Neuronal stem cell (in vitro differentiated cells): ENCODE data around the gene DMD.

Experiments used
- DNase-seq: peaks from one replicate; pipeline ENCODE4 v3.0.0-alpha.2; 2013; ENCODE audit warnings: low spot score
- H2AFZ ChIP-seq: one replicate; pipeline ENCODE4 v1.6.1; 2013; ENCODE audit warnings: mild to moderate bottlenecking, low read length, inconsistent platforms
- H2AK5ac ChIP-seq: 2 replicates; pipeline ENCODE4 v1.6.1; 2013; ENCODE audit warnings: low read depth, mild to moderate bottlenecking, inconsistent platforms, low read length, moderate library complexity, mixed read lengths
- H2BK120ac ChIP-seq: 2 replicates; pipeline ENCODE4 v1.6.1; 2013; ENCODE audit warnings: low read depth, mild to moderate bottlenecking, inconsistent platforms, low read length, moderate library complexity, mixed read lengths
- H2BK12ac ChIP-seq: one replicate; pipeline ENCODE4 v1.6.1; 2013; ENCODE audit warnings: low read length, inconsistent platforms
- H2BK15ac ChIP-seq: 2 replicates; pipeline ENCODE4 v1.6.1; 2013; ENCODE audit warnings: mild to moderate bottlenecking, low read length, inconsistent platforms, mixed read lengths
- H2BK5ac ChIP-seq: one replicate; pipeline ENCODE4 v1.6.1; 2013; ENCODE audit warnings: inconsistent platforms, mild to moderate bottlenecking, low read length, moderate library complexity
- H3K14ac ChIP-seq: one replicate; pipeline ENCODE4 v1.6.1; 2013; ENCODE audit warnings: low read length, inconsistent platforms
- H3K18ac ChIP-seq: 2 replicates; pipeline ENCODE4 v1.6.1; 2013; ENCODE audit warnings: low read length, inconsistent platforms
- H3K23ac ChIP-seq: 2 replicates; pipeline ENCODE4 v1.6.1; 2013; ENCODE audit warnings: low read depth, mild to moderate bottlenecking, mixed read lengths, low read length, inconsistent platforms; ENCODE audit not compliant: poor library complexity
- H3K27ac ChIP-seq: replicated peaks from 3 replicates; pipeline ENCODE4 v1.5.1; 2013; ENCODE audit warnings: low read length, inconsistent platforms
- H3K27me3 ChIP-seq, 3 experiments: 2 replicates each; pipeline ENCODE4 v1.6.1; 2013; ENCODE audit warnings: low read length in 3 of 3, mild to moderate bottlenecking in 2 of 3, inconsistent platforms in 1 of 3, low read depth in 1 of 3, mixed read lengths in 1 of 3, moderate library complexity in 1 of 3; ENCODE audit not compliant: control insufficient read depth in 3 of 3, insufficient read depth in 3 of 3
- H3K36me3 ChIP-seq, 2 donors: replicated peaks in 1 of 2; 2 replicates each; pipeline ENCODE4 v1.6.1; 2013; ENCODE audit warnings: low read length in 2 of 2; ENCODE audit not compliant: control insufficient read depth in 2 of 2, insufficient read depth in 2 of 2
- H3K4ac ChIP-seq: 2 replicates; pipeline ENCODE4 v1.6.1; 2013; ENCODE audit warnings: inconsistent platforms, mild to moderate bottlenecking, low read length, moderate library complexity
- H3K4me1 ChIP-seq, 2 donors: 1 replicate in 1 of 2; 2 replicates in 1 of 2; pipeline ENCODE4 v1.6.1; 2013; ENCODE audit warnings: low read length in 2 of 2, low read depth in 1 of 2; ENCODE audit not compliant: control insufficient read depth in 2 of 2, insufficient read depth in 1 of 2
- H3K4me2 ChIP-seq: one replicate; pipeline ENCODE4 v1.6.1; 2013; ENCODE audit warnings: mild to moderate bottlenecking, low read length, inconsistent platforms; ENCODE audit not compliant: insufficient read depth, poor library complexity, severe bottlenecking
- H3K4me3 ChIP-seq, 2 donors: 2 replicates each; pipeline ENCODE4 v1.5.1; 2013; ENCODE audit warnings: low read length in 2 of 2, mild to moderate bottlenecking in 2 of 2, inconsistent platforms in 1 of 2, moderate library complexity in 1 of 2
- H3K79me1 ChIP-seq: one replicate; pipeline ENCODE4 v1.6.1; 2013; ENCODE audit warnings: low read depth, mild to moderate bottlenecking, inconsistent platforms, low read length, moderate library complexity
- H3K9ac ChIP-seq: one replicate; pipeline ENCODE4 v1.6.1; 2013; ENCODE audit warnings: mild to moderate bottlenecking, low read depth, low read length, inconsistent platforms; ENCODE audit not compliant: poor library complexity
- H3K9me3 ChIP-seq, 2 donors: replicated peaks in 1 of 2; 2 replicates each; pipeline versions ENCODE3 to v1.6.1; 2013; ENCODE audit warnings: low read length in 2 of 2, mild to moderate bottlenecking in 2 of 2, inconsistent platforms in 1 of 2, low read depth in 1 of 2, mixed read lengths in 1 of 2, moderate library complexity in 1 of 2; ENCODE audit not compliant: control insufficient read depth in 2 of 2, insufficient read depth in 1 of 2
- H4K8ac ChIP-seq: one replicate; pipeline ENCODE4 v1.6.1; 2013; ENCODE audit warnings: low read depth, mild to moderate bottlenecking, inconsistent platforms, low read length, moderate library complexity
- H4K91ac ChIP-seq: one replicate; pipeline ENCODE4 v1.6.1; 2013; ENCODE audit warnings: low read length, low read depth, mild to moderate bottlenecking, inconsistent platforms; ENCODE audit not compliant: poor library complexity
- WGBS, 2 donors: extraction: QIAGEN DNeasy Blood & Tissue Kit; methylation state at CpG; one replicate each; pipeline ENCODE4 v1.1.7; 2013; ENCODE audit warnings: missing lambda C conversion rate in 2 of 2, mixed read lengths in 1 of 2; ENCODE audit not compliant: insufficient read length in 2 of 2, insufficient replicate concordance in 1 of 2; ENCODE audit errors: extremely low coverage in 2 of 2; 5-methylcytosine and 5-hydroxymethylcytosine counted together

Gene DMD

GRCh38 chrX:32153585-32153984 lies 1057.8 kb downstream of the DMD start:
- H2BK15ac ChIP-seq: no peak overlapping the region
- H2BK5ac ChIP-seq: no peak overlapping the region
- H3K4me1 ChIP-seq: peaks cover 0 to 2% of the 10 kb centered on the region in 2 donors
- peak overlapping the region in 1 of 2 donors; percentile 71 for H3K4me3 ChIP-seq
- no peak overlapping the region for H2AFZ ChIP-seq
- H3K79me1 ChIP-seq: no peaks in the 10 kb centered on the region
- no peak overlapping the region for H4K91ac ChIP-seq
- H3K14ac ChIP-seq: no peak overlapping the region
- no peak overlapping the region for H3K27ac ChIP-seq
- no peak overlapping the region for H3K4me2 ChIP-seq
- no peaks in the 10 kb centered on the region for H3K27me3 ChIP-seq
- H3K9me3 ChIP-seq: no peaks in the 10 kb centered on the region
- H2AK5ac ChIP-seq: no peak overlapping the region
- H3K4ac ChIP-seq: no peak overlapping the region
- WGBS, 2 donors: no CpG with 5 or more reads among the region's 4 CpGs
- H2BK12ac ChIP-seq: no peak overlapping the region
- no peak overlapping the region for H4K8ac ChIP-seq
- no peak for DNase-seq
- H3K36me3 ChIP-seq: no peaks in the 10 kb centered on the region
- no peak overlapping the region for H2BK120ac ChIP-seq
- H3K9ac ChIP-seq: no peak overlapping the region
- no peak overlapping the region for H3K18ac ChIP-seq
- H3K23ac ChIP-seq: no peak overlapping the region

DNA sequence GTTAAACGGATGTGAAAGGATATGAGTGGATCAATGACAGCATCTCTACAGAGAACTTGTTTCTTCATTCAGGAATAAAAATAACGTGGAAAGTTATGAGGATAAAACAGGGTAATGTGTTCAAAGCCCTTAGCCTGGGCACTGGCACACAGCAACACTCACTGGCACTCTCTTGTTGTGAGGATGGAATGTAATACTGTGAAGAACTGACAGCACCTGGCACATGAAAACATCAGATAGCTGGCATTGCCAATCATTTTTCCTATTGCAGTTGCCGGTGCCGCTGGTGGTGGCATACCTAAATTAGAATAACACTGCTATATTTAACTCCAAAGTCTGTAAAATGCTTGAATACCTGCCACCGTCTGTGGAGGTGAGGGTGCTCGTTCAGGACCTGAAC lies 1061.2 kb downstream of the DMD start:
- no peaks in the 10 kb centered on the region for H3K36me3 ChIP-seq
- no peak overlapping the region for H2BK15ac ChIP-seq
- DNase-seq: no peak
- no peaks in the 10 kb centered on the region for H3K27me3 ChIP-seq
- no peak overlapping the region for H4K8ac ChIP-seq
- no peak overlapping the region for H2BK12ac ChIP-seq
- no peaks in the 10 kb centered on the region for H3K9me3 ChIP-seq
- no peak overlapping the region for H2BK5ac ChIP-seq
- H3K14ac ChIP-seq: no peak overlapping the region
- peaks cover 0 to 2% of the 10 kb centered on the region in 2 donors for H3K4me1 ChIP-seq
- no peak overlapping the region for H3K4me3 ChIP-seq
- no peak overlapping the region for H2BK120ac ChIP-seq
- H2AK5ac ChIP-seq: no peak overlapping the region
- no peak overlapping the region for H3K27ac ChIP-seq
- H3K18ac ChIP-seq: no peak overlapping the region
- no peak overlapping the region for H3K23ac ChIP-seq
- H3K9ac ChIP-seq: no peak overlapping the region
- WGBS, 2 donors: no CpG with 5 or more reads among the region's 6 CpGs
- no peak overlapping the region for H3K4ac ChIP-seq
- H2AFZ ChIP-seq: no peak overlapping the region
- H3K79me1 ChIP-seq: no peaks in the 10 kb centered on the region
- H3K4me2 ChIP-seq: no peak overlapping the region
- H4K91ac ChIP-seq: no peak overlapping the region

DNA sequence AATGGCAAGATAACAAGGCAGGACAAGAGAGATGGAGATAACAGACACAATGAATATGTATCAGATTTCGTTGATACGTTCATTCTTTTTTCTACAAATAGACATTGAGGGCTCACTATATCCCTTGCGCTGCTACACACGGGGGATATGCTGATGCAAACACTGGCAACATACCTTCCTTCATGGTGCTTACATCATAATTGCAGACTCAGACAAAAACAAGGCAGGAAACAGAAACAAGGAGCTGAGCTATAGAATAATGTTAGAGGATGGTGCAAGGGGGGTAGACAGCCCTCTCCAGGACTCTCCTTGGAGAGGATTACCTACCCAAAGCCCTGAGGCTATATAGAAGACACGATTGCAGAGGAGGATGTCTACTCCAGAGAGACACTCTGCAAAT lies 1069.5 kb downstream of the DMD start:
- Histone ChIP-seq H2BK5ac (no peak overlapping the region), H3K4ac (no peak overlapping the region), H3K18ac (no peak overlapping the region), H3K36me3 (no peaks in the 10 kb centered on the region), H3K23ac (no peak overlapping the region), H3K27ac (no peak overlapping the region), H2AK5ac (no peak overlapping the region), H2BK12ac (no peak overlapping the region), H3K9me3 (no peaks in the 10 kb centered on the region), H4K8ac (no peak overlapping the region), H3K4me2 (no peak overlapping the region), H3K4me1 (no peaks in the 10 kb centered on the region), H3K79me1 (peaks cover 2% of the 10 kb centered on the region), H2BK120ac (no peak overlapping the region), H4K91ac (no peak overlapping the region), H3K27me3 (no peaks in the 10 kb centered on the region), H3K9ac (no peak overlapping the region), H2AFZ (no peak overlapping the region), H3K14ac (no peak overlapping the region), H2BK15ac (no peak overlapping the region), H3K4me3 (no peak overlapping the region)
- no peak for DNase-seq
- no CpG with 5 or more reads among the region's 5 CpGs for WGBS, 2 donors

GRCh38 chrX:32139476-32139875 lies 1071.9 kb downstream of the DMD start:
- no peak overlapping the region for H2BK12ac ChIP-seq
- H2AFZ ChIP-seq: no peak overlapping the region
- no peak overlapping the region for H3K9ac ChIP-seq
- H4K8ac ChIP-seq: no peak overlapping the region
- H2BK15ac ChIP-seq: no peak overlapping the region
- H3K27ac ChIP-seq: no peak overlapping the region
- H3K9me3 ChIP-seq: no peaks in the 10 kb centered on the region
- no peak overlapping the region for H3K4ac ChIP-seq
- no peaks in the 10 kb centered on the region for H3K4me1 ChIP-seq
- H2AK5ac ChIP-seq: no peak overlapping the region
- no peaks in the 10 kb centered on the region for H3K36me3 ChIP-seq
- no peak overlapping the region for H3K23ac ChIP-seq
- no peak overlapping the region for H4K91ac ChIP-seq
- H3K4me2 ChIP-seq: no peak overlapping the region
- H3K18ac ChIP-seq: no peak overlapping the region
- H3K14ac ChIP-seq: no peak overlapping the region
- peaks cover 2% of the 10 kb centered on the region for H3K79me1 ChIP-seq
- H3K27me3 ChIP-seq: no peaks in the 10 kb centered on the region
- DNase-seq: no peak
- H2BK120ac ChIP-seq: no peak overlapping the region
- H2BK5ac ChIP-seq: no peak overlapping the region
- H3K4me3 ChIP-seq: no peak overlapping the region
